Inflammatory macrophage treated with lipopolysaccharide for 1 hour (primary cell): ENCODE measurements around the gene EMC8.
"Not testable (repeated sequence)": the region's sequence is repeated elsewhere in the genome, so short reads cannot be mapped to it uniquely, and the experiment has no call there.

Experiments used
- DNase-seq, 2 donors: peaks; one replicate each; pipeline ENCODE4 v3.0.0-alpha.2; 2020 to 2022

Gene EMC8

GRCh38 chr16:85799497-85800320 lies at the start of gene EMC8, which contains the start of gene COX4I1:
Gene EMC8 (minus strand): TSS chr16:85799544. CDS start chr16:85799295, 249 bp downstream.
Gene COX4I1 (plus strand): TSS chr16:85799695. CDS start chr16:85801206, 1,511 bp downstream.
- DNase-seq, result peak; percentile 91 to 97

GRCh38 chr16:85848986-85849385 lies 49.6 kb upstream of the EMC8 start:
- no peak for DNase-seq

- DNase-seq, result no peak
Measured at GRCh38 chr16:85847681-85848601, 48.6 kb upstream of the EMC8 start.

GRCh38 chr16:85847036-85847435 lies 47.7 kb upstream of the EMC8 start:
- no peak for DNase-seq

- DNase-seq, result no peak
Measured at GRCh38 chr16:85846461-85846860, 47.1 kb upstream of the EMC8 start.

- no peak for DNase-seq
Measured at GRCh38 chr16:85845266-85845665, 45.9 kb upstream of the EMC8 start.

GRCh38 chr16:85844786-85845185 lies 45.4 kb upstream of the EMC8 start:
- DNase-seq, result peak; percentile 44 to 58

GRCh38 chr16:85844169-85844481 lies 44.8 kb upstream of the EMC8 start:
- DNase-seq, result no peak

GRCh38 chr16:85843471-85844168 lies 44.3 kb upstream of the EMC8 start:
- no peak for DNase-seq

- DNase-seq, result no peak
Measured at GRCh38 chr16:85842848-85843247, 43.5 kb upstream of the EMC8 start.

GRCh38 chr16:85842435-85842834 lies 43.1 kb upstream of the EMC8 start:
- no peak for DNase-seq

- no peak for DNase-seq
Measured at GRCh38 chr16:85840801-85841200, 41.5 kb upstream of the EMC8 start.

- DNase-seq, result no peak
Measured at GRCh38 chr16:85840395-85840794, 41.1 kb upstream of the EMC8 start.

- no peak for DNase-seq
Measured at GRCh38 chr16:85839681-85840240, 40.4 kb upstream of the EMC8 start.

- DNase-seq, result no peak
Measured at GRCh38 chr16:85838876-85839585, 39.7 kb upstream of the EMC8 start.

- DNase-seq, result peak; percentile 85 to 96
Measured at GRCh38 chr16:85838381-85838780, 39.0 kb upstream of the EMC8 start.

- not testable (repeated sequence) for DNase-seq
Measured at GRCh38 chr16:85837654-85838053, 38.3 kb upstream of the EMC8 start.

- peak in 1 of 2 donors; percentile 41 for DNase-seq
Measured at GRCh38 chr16:85836706-85837582, 37.6 kb upstream of the EMC8 start.

GRCh38 chr16:85835956-85836705 lies 36.8 kb upstream of the EMC8 start:
- DNase-seq, result no peak

GRCh38 chr16:85835227-85835751 lies 35.9 kb upstream of the EMC8 start:
- no peak for DNase-seq
